Loucy (cell line): ENCODE measurements around the gene RAPGEF2.

Experiments used
- EZH2phosphoT487 ChIP-seq: fragments of 200-600 bp; IDR thresholded peaks from 2 replicates; pipeline ENCODE4 v1.6.1; 2018; ENCODE audit warnings: antibody characterized with exemption, mild to moderate bottlenecking, moderate library complexity, borderline replicate concordance
- TF ChIP-seq, protein P1 (sequence below): fragments of 200-600 bp; sonication (generic); conservative IDR thresholded peaks from 2 replicates; pipeline ENCODE4 v1.5.1; 2014; ENCODE audit warnings: mild to moderate bottlenecking, antibody characterized with exemption, low read length

DNA sequence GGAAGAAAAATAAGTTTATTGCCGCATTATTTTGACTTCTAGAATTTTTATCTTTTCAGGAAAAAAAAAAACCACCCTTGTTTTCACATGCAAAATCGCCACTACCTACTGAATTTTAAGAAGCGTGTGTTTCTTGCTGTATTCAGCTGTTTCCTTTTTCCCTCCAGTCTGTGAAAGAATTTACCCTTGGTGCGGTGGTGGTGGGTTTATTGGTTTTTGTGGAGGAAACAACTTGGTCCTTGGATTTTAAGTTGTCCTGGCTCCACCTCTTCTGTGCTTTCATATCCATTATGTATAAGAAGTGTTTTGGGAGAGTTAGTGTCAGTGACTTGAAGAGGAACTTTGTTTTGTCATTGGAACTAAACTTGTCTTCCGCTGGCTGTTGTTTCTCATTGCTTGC lies 8.1 kb downstream of the RAPGEF2 start:
- TF ChIP-seq, protein P1, sequence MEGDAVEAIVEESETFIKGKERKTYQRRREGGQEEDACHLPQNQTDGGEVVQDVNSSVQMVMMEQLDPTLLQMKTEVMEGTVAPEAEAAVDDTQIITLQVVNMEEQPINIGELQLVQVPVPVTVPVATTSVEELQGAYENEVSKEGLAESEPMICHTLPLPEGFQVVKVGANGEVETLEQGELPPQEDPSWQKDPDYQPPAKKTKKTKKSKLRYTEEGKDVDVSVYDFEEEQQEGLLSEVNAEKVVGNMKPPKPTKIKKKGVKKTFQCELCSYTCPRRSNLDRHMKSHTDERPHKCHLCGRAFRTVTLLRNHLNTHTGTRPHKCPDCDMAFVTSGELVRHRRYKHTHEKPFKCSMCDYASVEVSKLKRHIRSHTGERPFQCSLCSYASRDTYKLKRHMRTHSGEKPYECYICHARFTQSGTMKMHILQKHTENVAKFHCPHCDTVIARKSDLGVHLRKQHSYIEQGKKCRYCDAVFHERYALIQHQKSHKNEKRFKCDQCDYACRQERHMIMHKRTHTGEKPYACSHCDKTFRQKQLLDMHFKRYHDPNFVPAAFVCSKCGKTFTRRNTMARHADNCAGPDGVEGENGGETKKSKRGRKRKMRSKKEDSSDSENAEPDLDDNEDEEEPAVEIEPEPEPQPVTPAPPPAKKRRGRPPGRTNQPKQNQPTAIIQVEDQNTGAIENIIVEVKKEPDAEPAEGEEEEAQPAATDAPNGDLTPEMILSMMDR: no peak
- no peak for TF ChIP-seq EZH2phosphoT487
